ENCODE measurements around the gene LTC4S. TPM values are rescaled to one million over a fixed set of nuclear protein-coding genes. Genes with fewer than 3 reads are reported as not detected.
A peak's percentile ranks its signal among the peaks of the same experiment; 100 is the strongest.
"Not testable (repeated sequence)": the region's sequence is repeated elsewhere in the genome, so short reads cannot be mapped to it uniquely, and the experiment has no call there.

Gene LTC4S
- polyA plus RNA-seq, 3 donors = 0.65 to 2.1 (median 0.69) TPM

DNA sequence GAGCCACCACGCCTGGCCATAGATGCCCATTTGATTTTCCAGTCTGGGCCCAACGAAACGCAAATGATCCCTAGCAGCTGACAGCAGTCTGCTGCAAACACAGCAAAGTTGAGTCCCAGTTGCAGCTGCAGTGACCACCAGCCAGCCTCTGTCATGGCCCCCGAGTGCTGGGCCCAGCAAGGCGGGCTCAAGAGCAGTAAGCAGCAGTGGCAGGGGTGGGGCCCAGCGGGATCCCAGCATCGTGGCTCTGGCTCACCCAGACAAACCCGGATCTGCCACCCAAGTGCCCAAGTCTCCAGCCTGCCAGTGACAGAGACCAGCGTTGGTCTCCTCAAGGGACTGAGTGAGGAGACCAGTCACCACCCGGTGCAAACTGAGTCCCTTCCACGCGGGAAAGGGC lies 6.9 kb upstream of the LTC4S start:
- H3K9ac ChIP-seq (ENCODE audit: insufficient read depth, low read length, poor library complexity, severe bottlenecking) = no peak overlapping the region

DNA sequence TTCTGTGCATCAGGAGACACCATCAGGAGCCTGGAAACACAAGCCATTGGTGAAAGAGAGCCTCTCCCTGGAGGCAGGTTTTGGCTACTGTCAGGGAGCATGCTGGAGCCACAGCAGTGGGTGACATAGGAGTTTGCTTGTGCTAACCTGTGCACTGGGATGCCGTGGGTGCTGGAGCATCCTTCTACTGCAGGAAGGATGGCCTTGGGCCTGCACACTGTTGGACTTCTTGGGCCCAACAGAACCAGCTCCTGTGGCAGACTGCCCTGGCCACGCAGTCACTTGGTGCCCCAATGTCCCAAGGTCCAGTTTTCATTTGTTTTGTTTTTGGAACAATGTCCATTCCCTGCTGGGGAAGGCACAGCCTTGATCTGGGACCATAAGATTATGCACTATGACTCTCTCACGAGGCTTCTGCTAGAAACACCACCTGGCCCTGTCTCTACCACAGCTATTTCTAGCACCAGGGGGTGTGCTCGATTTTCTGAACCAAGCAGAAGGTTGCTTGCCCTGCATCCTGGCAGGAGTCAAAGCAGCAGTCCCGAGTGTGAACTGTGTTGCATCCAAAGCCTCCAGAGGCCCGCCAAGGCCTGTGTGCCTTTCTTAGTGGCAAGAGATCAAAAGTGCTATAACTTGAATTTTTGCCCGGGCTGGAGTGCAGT lies 5.5 kb upstream of the LTC4S start:
- Mint-ChIP-seq H3K27me3 (ENCODE audit: low read depth in 3 of 3) (peaks cover 0 to 3% (median 3%) of the 10 kb centered on the region in 3 donors), H3K36me3 (peaks cover 0 to 2% of the 10 kb centered on the region in 2 donors), H3K9me3 (peaks cover 0 to 3% (median 2%) of the 10 kb centered on the region in 7 donors), H3K4me3 (no peak overlapping the region), H3K4me1 (peaks cover 31% of the 10 kb centered on the region), H3K27ac (no peak overlapping the region)
- H3K4me3 ChIP-seq (replicated peaks in 1 of 3; ENCODE audit: low read depth in 2 of 3, low read length in 3 of 3) = no peak overlapping the region
- no peaks in the 10 kb centered on the region for H3K36me3 ChIP-seq (replicated peaks in 1 of 2; ENCODE audit: control insufficient read depth in 1 of 2, insufficient read depth in 2 of 2, low read length in 2 of 2)
- no peaks in the 10 kb centered on the region for H3K27me3 ChIP-seq (ENCODE audit: control insufficient read depth in 2 of 2, insufficient read depth in 2 of 2, low read length in 2 of 2)
- no peak overlapping the region for H2AFZ ChIP-seq (ENCODE audit: insufficient read depth, low read depth, low read length, poor library complexity, severe bottlenecking)
- TF ChIP-seq, protein P1, sequence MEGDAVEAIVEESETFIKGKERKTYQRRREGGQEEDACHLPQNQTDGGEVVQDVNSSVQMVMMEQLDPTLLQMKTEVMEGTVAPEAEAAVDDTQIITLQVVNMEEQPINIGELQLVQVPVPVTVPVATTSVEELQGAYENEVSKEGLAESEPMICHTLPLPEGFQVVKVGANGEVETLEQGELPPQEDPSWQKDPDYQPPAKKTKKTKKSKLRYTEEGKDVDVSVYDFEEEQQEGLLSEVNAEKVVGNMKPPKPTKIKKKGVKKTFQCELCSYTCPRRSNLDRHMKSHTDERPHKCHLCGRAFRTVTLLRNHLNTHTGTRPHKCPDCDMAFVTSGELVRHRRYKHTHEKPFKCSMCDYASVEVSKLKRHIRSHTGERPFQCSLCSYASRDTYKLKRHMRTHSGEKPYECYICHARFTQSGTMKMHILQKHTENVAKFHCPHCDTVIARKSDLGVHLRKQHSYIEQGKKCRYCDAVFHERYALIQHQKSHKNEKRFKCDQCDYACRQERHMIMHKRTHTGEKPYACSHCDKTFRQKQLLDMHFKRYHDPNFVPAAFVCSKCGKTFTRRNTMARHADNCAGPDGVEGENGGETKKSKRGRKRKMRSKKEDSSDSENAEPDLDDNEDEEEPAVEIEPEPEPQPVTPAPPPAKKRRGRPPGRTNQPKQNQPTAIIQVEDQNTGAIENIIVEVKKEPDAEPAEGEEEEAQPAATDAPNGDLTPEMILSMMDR (IDR thresholded peaks at IDR 0.05) = no peak
- H4K20me1 ChIP-seq (ENCODE audit: insufficient read depth, low read length) = peaks cover 10% of the 10 kb centered on the region
- intact Hi-C loops (cut with micrococcal nuclease) = no loop called here
- no peaks in the 10 kb centered on the region for H3K9me3 ChIP-seq (replicated peaks in 1 of 2; ENCODE audit: control insufficient read depth in 1 of 2, insufficient read depth in 1 of 2, low read length in 2 of 2)
- no peaks in the 10 kb centered on the region for H3K79me2 ChIP-seq (ENCODE audit: insufficient read depth, low read length)
- H3K27ac ChIP-seq (ENCODE audit: low read depth in 1 of 2, low read length in 2 of 2) = no peak overlapping the region
- no peak overlapping the region for H3K4me2 ChIP-seq (replicated peaks; ENCODE audit: extremely low read depth, low read length, poor library complexity, severe bottlenecking)
- H3K9ac ChIP-seq (ENCODE audit: insufficient read depth, low read length, poor library complexity, severe bottlenecking) = no peak overlapping the region
- 100% methylated on average over 5 of the region's 7 CpGs for WGBS (ENCODE audit: insufficient coverage)
- H3K4me1 ChIP-seq (ENCODE audit: control insufficient read depth in 1 of 2, insufficient read depth in 2 of 2, low read length in 2 of 2) = peaks cover 29 to 34% of the 10 kb centered on the region in 2 donors
- no peak for DNase-seq

More for the DNA sequence above, 6.9 kb upstream of the LTC4S start:
- Histone ChIP-seq H3K79me2 (ENCODE audit: insufficient read depth, low read length) (peaks cover 5% of the 10 kb centered on the region), H3K4me1 (ENCODE audit: control insufficient read depth in 1 of 2, insufficient read depth in 2 of 2, low read length in 2 of 2) (peaks cover 15 to 20% of the 10 kb centered on the region in 2 donors), H3K9me3 (replicated peaks in 1 of 2; ENCODE audit: control insufficient read depth in 1 of 2, insufficient read depth in 1 of 2, low read length in 2 of 2) (no peaks in the 10 kb centered on the region), H3K36me3 (replicated peaks in 1 of 2; ENCODE audit: control insufficient read depth in 1 of 2, insufficient read depth in 2 of 2, low read length in 2 of 2) (no peaks in the 10 kb centered on the region), H3K27me3 (ENCODE audit: control insufficient read depth in 2 of 2, insufficient read depth in 2 of 2, low read length in 2 of 2) (no peaks in the 10 kb centered on the region), H3K4me2 (replicated peaks; ENCODE audit: extremely low read depth, low read length, poor library complexity, severe bottlenecking) (no peak overlapping the region), H4K20me1 (ENCODE audit: insufficient read depth, low read length) (peaks cover 15% of the 10 kb centered on the region), H3K4me3 (replicated peaks in 1 of 3; ENCODE audit: low read depth in 2 of 3, low read length in 3 of 3) (no peak overlapping the region), H3K27ac (ENCODE audit: low read depth in 1 of 2, low read length in 2 of 2) (no peak overlapping the region), H2AFZ (ENCODE audit: insufficient read depth, low read depth, low read length, poor library complexity, severe bottlenecking) (no peak overlapping the region)
- Mint-ChIP-seq H3K4me3 (no peak overlapping the region), H3K36me3 (peaks cover 5 to 10% of the 10 kb centered on the region in 2 donors), H3K4me1 (peaks cover 22% of the 10 kb centered on the region), H3K27ac (peak overlapping the region in 1 of 7 donors; percentile 8), H3K27me3 (ENCODE audit: low read depth in 3 of 3) (peaks cover 0 to 3% (median 3%) of the 10 kb centered on the region in 3 donors), H3K9me3 (peaks cover 0 to 3% (median 2%) of the 10 kb centered on the region in 7 donors)
- TF ChIP-seq, protein P1 (IDR thresholded peaks at IDR 0.05) = no peak
- DNase-seq = no peak
- intact Hi-C loops (cut with micrococcal nuclease) = no loop called here
- WGBS (ENCODE audit: insufficient coverage) = 92% methylated on average over 12 of the region's 12 CpGs

DNA sequence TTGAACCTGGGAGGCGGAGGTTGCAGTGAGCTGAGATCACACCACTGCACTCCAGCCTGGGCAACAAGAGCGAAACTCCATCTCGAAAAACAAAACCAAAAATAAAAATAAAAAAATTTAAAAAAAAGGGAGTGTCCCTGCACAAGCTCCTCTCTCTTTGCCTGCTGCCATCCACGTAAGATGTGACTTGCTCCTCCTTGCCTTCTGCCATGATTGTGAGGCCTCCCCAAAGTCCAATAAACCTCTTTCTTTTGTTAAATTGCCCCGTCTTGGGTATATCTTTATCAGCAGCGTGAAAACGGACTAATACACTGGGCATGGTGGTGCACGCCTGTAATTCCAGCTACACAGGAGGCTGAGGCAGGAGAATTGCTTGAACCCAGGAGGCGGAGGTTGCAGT lies 4.5 kb upstream of the LTC4S start:
- H3K27ac Mint-ChIP-seq, H3K4me3 Mint-ChIP-seq: not testable (repeated sequence)

More for the DNA sequence above, 4.5 kb upstream of the LTC4S start:
- H3K9me3 Mint-ChIP-seq; DNase-seq; H3K4me2 ChIP-seq (replicated peaks; ENCODE audit: extremely low read depth, low read length, poor library complexity, severe bottlenecking); H3K79me2 ChIP-seq (ENCODE audit: insufficient read depth, low read length); H3K9me3 ChIP-seq (replicated peaks in 1 of 2; ENCODE audit: control insufficient read depth in 1 of 2, insufficient read depth in 1 of 2, low read length in 2 of 2); H3K27me3 ChIP-seq (ENCODE audit: control insufficient read depth in 2 of 2, insufficient read depth in 2 of 2, low read length in 2 of 2); H3K27ac ChIP-seq (ENCODE audit: low read depth in 1 of 2, low read length in 2 of 2); H3K27me3 Mint-ChIP-seq (ENCODE audit: low read depth in 3 of 3); H3K36me3 ChIP-seq (replicated peaks in 1 of 2; ENCODE audit: control insufficient read depth in 1 of 2, insufficient read depth in 2 of 2, low read length in 2 of 2); H2AFZ ChIP-seq (ENCODE audit: insufficient read depth, low read depth, low read length, poor library complexity, severe bottlenecking); H3K4me3 ChIP-seq (replicated peaks in 1 of 3; ENCODE audit: low read depth in 2 of 3, low read length in 3 of 3); H3K36me3 Mint-ChIP-seq; intact Hi-C loops (cut with micrococcal nuclease); H3K9ac ChIP-seq (ENCODE audit: insufficient read depth, low read length, poor library complexity, severe bottlenecking): not testable (repeated sequence)
- 100% methylated on average over 1 of the region's 9 CpGs for WGBS (ENCODE audit: insufficient coverage)
- H3K4me1 Mint-ChIP-seq = peaks cover 40% of the 10 kb centered on the region
- peaks cover 39 to 44% of the 10 kb centered on the region in 2 donors for H3K4me1 ChIP-seq (ENCODE audit: control insufficient read depth in 1 of 2, insufficient read depth in 2 of 2, low read length in 2 of 2)
- H4K20me1 ChIP-seq (ENCODE audit: insufficient read depth, low read length) = peaks cover 17% of the 10 kb centered on the region
